HG03521 (cell line): ENCODE results near the gene NIT1.
"Not testable (repeated sequence)": the region's sequence is repeated elsewhere in the genome, so short reads cannot be mapped to it uniquely, and the experiment has no call there.

Source experiments
- ATAC-seq: cut with Tn5 transposase; IDR thresholded peaks from one replicate; pipeline ENCODE4 v1.9.1; 2021; ENCODE audit warnings: mild to moderate bottlenecking, moderate library complexity; ENCODE audit not compliant: unreplicated experiment

The NIT1 gene

GRCh38 chr1:161111527-161111926 is 6.4 kb upstream of the NIT1 start:
- no peak for ATAC-seq

DNA sequence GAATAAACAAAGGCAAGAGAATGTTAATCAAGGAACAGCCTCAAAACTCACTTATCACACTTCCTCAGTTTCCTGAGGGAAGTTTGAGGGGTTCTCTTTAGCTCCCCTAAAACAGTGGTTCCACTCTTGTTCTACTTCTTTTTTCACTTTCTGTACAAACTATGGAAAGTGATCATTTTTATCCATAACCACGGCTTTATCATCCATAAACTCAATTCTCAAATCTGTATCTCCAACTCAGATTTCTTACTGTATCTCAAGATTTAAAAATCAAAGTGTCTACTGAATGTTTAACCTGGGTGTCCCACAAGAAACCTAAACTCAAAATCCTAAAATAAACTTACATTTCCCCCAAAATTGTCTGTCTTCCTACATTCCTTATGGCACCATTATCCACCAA is 4.0 kb upstream of the NIT1 start:
- no peak for ATAC-seq

DNA sequence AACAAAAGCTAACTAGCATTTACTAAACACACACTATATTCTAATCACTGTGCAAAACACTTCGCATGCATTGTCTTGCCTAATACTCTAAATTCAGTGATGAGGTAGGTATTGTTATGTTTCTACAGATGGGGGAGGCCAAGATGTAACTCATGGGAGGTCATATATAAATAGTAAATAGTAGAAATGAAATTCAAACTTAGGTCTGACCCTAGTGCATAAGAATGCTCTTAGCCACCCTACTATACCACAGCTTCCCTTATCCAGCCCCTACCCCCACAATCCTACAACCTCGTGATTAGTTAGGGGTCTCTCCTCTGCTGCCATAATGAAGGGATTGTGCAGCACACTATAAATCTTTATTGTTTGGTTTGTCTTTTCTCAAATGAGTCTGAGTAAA is 3.3 kb upstream of the NIT1 start:
- no peak for ATAC-seq

- no peak for ATAC-seq
Observed at GRCh38 chr1:161115132-161115711, 2.7 kb upstream of the NIT1 start.

DNA sequence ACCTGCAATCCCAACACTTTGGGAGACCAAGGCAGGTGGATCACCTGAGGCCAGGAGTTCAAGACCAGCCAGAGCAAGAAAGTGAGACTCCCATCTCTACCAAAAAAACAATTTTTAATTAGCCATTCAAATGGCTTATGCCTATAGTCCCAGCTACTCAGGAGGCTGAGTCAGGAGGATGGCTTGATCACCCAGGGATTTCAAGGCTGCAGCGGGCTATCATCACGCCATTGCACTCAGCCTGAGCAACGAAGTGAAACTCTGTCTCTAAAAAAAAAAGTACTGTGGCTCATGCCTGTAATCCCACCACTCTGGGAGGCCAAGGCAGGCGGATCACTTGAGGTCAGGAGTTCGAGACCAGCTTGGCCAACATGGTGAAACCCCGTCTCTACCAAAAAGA is 1.9 kb upstream of the NIT1 start:
- not testable (repeated sequence) for ATAC-seq

DNA sequence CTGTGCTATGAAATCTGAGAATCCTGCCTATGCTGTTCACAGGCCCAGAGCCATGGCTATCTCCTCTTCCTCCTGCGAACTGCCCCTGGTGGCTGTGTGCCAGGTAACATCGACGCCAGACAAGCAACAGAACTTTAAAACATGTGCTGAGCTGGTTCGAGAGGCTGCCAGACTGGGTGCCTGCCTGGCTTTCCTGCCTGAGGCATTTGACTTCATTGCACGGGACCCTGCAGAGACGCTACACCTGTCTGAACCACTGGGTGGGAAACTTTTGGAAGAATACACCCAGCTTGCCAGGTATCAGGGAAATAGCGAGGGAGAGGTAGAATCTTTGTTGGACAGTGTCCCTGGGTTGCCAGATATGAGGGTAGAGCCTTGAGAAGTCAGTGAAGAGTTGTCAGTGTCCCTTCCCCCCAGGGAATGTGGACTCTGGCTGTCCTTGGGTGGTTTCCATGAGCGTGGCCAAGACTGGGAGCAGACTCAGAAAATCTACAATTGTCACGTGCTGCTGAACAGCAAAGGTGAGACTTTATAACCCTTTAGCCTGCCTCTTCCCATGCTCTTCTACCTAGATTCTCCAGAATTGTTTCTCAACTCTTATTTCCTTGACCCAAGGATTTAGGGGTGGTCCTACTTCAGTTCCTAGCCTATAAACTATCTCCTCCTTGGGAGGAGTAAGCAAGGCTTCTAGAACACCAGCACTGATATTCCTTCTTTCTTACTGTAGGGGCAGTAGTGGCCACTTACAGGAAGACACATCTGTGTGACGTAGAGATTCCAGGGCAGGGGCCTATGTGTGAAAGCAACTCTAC is 1.4 kb downstream of the NIT1 start:
- ATAC-seq = peak; percentile 47

GRCh38 chr1:161121042-161121650 is 3.2 kb downstream of the NIT1 start:
- no peak for ATAC-seq

DNA sequence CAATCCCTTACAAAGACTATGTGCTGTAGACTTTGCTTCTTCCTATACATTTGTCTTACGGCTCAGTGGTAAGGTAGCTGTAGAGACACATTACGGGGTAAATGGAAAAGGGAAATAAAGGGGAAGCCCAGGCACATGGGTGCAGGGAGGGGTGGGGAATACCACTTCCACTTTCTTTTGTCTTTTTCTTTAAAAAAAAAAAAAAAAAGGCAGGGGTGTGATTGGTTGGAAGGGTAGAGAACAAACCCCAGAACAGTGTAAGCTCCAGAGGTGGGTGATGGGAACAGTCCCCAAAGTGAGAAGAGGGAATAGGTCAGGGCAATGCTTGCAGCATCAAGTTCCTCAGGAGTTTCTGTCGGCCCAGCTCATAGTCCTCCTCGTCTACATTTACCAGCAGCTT is 3.9 kb downstream of the NIT1 start:
- ATAC-seq = no peak

GRCh38 chr1:161122967-161123366 is 5.1 kb downstream of the NIT1 start:
- ATAC-seq = no peak

DNA sequence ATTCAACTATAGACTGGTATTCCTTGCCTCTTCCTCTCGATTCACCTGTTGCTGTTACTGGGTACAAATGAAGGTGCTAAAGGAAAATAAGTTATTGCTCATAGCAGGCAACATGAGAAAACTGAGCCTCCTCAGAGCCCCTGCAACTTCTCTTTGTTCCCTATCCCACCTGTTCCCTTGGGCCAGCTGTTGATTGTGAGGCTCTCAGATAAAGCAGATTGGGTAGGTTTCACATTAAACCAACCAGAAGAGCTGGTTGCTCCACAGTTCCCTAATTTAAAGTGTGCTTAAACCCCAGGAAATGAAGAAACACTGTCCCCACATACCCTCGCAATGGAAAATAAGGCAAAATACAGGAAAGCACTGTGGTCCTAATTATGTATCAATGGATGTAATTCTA is 9.7 kb downstream of the NIT1 start:
- ATAC-seq = no peak

DNA sequence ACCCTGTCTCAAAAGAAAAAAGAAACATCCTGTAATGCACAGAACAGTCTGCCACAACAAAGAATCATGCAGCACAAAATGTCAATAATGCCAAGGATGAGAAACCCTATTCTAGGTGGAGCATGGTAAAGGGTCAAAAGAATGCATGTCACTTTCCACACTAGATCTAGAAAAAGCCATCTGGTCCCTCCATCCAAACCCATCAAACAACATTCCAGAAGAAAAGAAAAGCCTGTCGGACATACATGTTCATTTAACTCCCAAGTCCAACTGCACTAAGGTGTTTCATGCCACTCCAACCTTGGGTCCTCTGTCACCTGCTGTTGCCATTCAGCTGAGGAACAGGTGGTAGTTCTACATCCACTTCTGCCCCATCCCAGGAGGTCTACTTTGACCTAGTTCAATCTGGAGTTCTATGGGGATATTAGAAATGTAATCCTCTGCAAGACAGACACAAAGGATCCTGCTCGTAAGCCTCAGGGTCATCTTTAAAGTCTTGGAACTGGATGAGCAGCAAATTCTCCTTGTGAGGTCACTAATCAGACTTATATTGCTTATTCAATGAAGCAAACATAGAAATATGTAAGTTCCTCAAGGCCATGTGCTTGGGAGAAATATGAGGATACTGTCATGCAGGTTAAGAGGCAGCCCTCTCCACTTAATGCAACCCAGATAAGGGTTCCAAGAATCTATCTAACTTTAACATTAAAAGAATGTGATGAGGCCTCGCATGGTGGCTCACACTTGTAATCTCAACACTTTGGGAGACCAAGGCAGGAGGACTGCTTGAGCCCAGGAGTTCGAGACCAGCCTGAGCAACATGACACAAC is 10.9 kb downstream of the NIT1 start:
- ATAC-seq = no peak

DNA sequence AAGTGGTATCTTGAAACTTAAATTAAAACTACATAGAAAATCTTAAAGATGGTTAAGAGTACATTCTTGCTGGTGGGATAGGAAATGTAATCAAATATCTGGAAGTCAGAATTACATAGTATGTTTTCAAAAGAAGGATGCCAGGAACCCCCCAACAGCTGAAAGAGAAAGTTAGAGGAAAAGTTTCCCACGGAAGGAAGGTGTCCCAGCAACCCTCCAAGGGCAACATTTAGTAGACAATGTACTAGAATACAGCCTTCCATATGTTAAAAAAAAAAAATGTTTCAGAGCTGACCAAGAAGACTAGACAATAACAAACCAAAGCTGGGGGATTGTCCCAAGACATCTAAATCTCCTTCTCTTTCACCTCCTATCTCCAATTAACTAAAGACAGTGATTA is 12.4 kb downstream of the NIT1 start:
- ATAC-seq = no peak

- ATAC-seq = no peak
Observed at GRCh38 chr1:161131523-161132409, 13.9 kb downstream of the NIT1 start.

- peak; percentile 93 for ATAC-seq
Observed at GRCh38 chr1:161132410-161133219, 14.7 kb downstream of the NIT1 start, which contains the start of gene DEDD. Gene DEDD (minus strand): TSS chr1:161132667. CDS start chr1:161124462, 8,205 bp downstream.

- no peak for ATAC-seq
Observed at GRCh38 chr1:161133220-161133740, 15.4 kb downstream of the NIT1 start.

DNA sequence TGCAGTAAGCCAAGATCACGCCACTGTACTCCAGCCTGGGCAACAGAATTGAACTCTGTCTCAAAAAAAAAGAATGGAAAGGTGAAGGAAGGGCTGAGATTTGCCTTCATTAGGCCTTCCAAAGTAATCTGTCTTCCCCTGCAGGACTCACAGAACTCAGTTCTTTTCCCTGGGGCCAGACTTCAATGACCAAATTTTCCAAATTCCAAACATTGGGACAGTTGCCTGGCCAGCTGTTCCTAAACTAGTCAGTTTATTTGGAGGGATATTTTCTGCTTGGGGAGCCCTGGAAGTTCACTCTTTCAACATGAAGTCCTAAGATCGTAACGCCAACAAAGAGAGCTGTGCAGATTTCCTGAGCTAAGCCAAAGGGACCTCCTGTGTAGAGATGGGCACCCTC is 20.0 kb downstream of the NIT1 start:
- ATAC-seq = no peak

GRCh38 chr1:161138431-161138830 is 20.5 kb downstream of the NIT1 start:
- no peak for ATAC-seq

GRCh38 chr1:161139766-161140165 is 21.9 kb downstream of the NIT1 start:
- ATAC-seq = no peak

GRCh38 chr1:161140755-161141400 is 23.0 kb downstream of the NIT1 start:
- no peak for ATAC-seq
